Measurements from ENCODE around the gene TSKU. TPM values are rescaled to one million over a fixed set of nuclear protein-coding genes. Genes with fewer than 3 reads are reported as not detected.

The TSKU gene
- total RNA-seq, 4 donors from 2014 or later = 32.0 to 80.7 (median 63.4) TPM

DNA sequence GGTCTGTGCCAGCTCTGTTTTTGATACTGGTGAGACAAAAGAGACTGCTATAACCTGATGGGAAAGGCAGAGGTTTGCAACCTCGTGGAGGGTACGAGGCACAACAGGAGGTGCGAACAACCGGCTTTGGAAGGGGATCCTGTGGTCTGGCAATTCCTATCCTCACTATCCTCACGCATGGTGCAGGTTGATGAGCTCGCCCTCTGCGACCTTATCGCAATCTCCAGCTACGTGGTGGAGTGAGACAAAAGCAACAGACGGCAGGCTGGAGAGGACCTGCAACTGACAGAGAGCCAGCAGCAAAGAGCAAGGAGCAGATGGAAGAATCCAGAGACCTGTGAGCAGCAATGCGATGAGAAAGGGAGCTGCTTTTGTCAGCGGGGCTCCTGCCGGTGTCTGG is 47.3 kb upstream of the TSKU start:
- intact Hi-C loops (cut with DNase I; ENCODE audit: low total_unique reads) = loop anchor here (2.0 to 10.0 kb wide), 2 partner anchors 63 to 179 kb away; no protein-coding TSS in a partner anchor
- H3K36me3 ChIP-seq = no peaks in the 10 kb centered on the region
- no peak overlapping the region for H3K4me3 ChIP-seq
- in situ Hi-C loops (cut with MboI; ENCODE audit: low pct_ligation_motif_present in 1 of 4, low pct_unique_long_range_greater_than_20kb in 1 of 4, low sequenced_read_pairs in 3 of 4) = loop anchor here in 3 of 4 donors (5.0 to 25.0 kb wide), 4 partner anchors 61 to 301 kb away; partner anchors contain the start of gene B3GNT6 (in 1 of the 3)
- no peaks in the 10 kb centered on the region for H3K9me3 ChIP-seq
- WGBS, 2 donors (ENCODE audit: low coverage in 1 of 2) = 93% methylated on average over 7 to 13 of the region's 13 CpGs
- H3K27ac ChIP-seq = no peak overlapping the region
- no peak for DNase-seq
- no peaks in the 10 kb centered on the region for H3K27me3 ChIP-seq
- H3K4me1 ChIP-seq = peaks cover 0 to 3% (median 0%) of the 10 kb centered on the region in 4 donors
- TF ChIP-seq POLR2AphosphoS5 (IDR thresholded peaks at IDR 0.05) = no peak
- TF ChIP-seq, protein P1, sequence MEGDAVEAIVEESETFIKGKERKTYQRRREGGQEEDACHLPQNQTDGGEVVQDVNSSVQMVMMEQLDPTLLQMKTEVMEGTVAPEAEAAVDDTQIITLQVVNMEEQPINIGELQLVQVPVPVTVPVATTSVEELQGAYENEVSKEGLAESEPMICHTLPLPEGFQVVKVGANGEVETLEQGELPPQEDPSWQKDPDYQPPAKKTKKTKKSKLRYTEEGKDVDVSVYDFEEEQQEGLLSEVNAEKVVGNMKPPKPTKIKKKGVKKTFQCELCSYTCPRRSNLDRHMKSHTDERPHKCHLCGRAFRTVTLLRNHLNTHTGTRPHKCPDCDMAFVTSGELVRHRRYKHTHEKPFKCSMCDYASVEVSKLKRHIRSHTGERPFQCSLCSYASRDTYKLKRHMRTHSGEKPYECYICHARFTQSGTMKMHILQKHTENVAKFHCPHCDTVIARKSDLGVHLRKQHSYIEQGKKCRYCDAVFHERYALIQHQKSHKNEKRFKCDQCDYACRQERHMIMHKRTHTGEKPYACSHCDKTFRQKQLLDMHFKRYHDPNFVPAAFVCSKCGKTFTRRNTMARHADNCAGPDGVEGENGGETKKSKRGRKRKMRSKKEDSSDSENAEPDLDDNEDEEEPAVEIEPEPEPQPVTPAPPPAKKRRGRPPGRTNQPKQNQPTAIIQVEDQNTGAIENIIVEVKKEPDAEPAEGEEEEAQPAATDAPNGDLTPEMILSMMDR (IDR thresholded peaks at IDR 0.05) = no peak
- TF ChIP-seq POLR2A (IDR thresholded peaks at IDR 0.05) = no peak
- no peak for TF ChIP-seq EP300 (IDR thresholded peaks at IDR 0.05; ENCODE audit: low read depth)

DNA sequence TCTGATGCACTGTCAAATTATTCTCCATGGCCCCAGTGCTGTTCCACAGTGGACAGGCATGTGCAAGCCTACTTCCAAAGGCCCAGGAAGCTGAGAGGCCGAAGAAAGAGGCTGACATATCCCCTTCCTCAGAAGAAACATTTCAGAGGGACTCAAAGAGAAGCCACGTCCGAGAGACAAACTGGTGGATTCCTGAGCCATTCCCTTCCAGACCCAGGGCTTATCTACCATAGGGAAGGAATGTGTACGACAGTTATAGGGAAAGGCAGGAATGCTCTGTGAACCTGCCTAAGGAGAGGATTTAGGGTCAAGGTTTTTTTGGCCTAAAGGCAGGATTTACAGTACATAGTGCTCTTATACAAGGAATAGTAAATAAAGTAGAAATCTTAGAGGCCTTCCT is 46.9 kb upstream of the TSKU start:
- Histone ChIP-seq H3K4me3 (no peak overlapping the region), H3K36me3 (no peaks in the 10 kb centered on the region), H3K27me3 (no peaks in the 10 kb centered on the region), H3K27ac (no peak overlapping the region), H3K9me3 (no peaks in the 10 kb centered on the region), H3K4me1 (peaks cover 0 to 3% (median 0%) of the 10 kb centered on the region in 4 donors)
- DNase-seq = no peak
- in situ Hi-C loops (cut with MboI; ENCODE audit: low pct_ligation_motif_present in 1 of 4, low pct_unique_long_range_greater_than_20kb in 1 of 4, low sequenced_read_pairs in 3 of 4) (loop anchor here in 3 of 4 donors (5.0 to 25.0 kb wide), 4 partner anchors 61 to 301 kb away; partner anchors contain the start of gene B3GNT6 (in 1 of the 3)), intact Hi-C loops (cut with DNase I; ENCODE audit: low total_unique reads) (loop anchor here (10.0 kb wide), 1 partner anchor 179 kb away; no protein-coding TSS in a partner anchor)
- no peak for TF ChIP-seq EP300 (IDR thresholded peaks at IDR 0.05; ENCODE audit: low read depth)
- TF ChIP-seq POLR2AphosphoS5 (IDR thresholded peaks at IDR 0.05) = no peak
- TF ChIP-seq POLR2A (IDR thresholded peaks at IDR 0.05) = no peak
- TF ChIP-seq, protein P1 (IDR thresholded peaks at IDR 0.05) = no peak
- WGBS, 2 donors (ENCODE audit: low coverage in 1 of 2) = 95% methylated on average over 4 of the region's 4 CpGs; no CpG with 5 or more reads in 1 of the 2 donors

DNA sequence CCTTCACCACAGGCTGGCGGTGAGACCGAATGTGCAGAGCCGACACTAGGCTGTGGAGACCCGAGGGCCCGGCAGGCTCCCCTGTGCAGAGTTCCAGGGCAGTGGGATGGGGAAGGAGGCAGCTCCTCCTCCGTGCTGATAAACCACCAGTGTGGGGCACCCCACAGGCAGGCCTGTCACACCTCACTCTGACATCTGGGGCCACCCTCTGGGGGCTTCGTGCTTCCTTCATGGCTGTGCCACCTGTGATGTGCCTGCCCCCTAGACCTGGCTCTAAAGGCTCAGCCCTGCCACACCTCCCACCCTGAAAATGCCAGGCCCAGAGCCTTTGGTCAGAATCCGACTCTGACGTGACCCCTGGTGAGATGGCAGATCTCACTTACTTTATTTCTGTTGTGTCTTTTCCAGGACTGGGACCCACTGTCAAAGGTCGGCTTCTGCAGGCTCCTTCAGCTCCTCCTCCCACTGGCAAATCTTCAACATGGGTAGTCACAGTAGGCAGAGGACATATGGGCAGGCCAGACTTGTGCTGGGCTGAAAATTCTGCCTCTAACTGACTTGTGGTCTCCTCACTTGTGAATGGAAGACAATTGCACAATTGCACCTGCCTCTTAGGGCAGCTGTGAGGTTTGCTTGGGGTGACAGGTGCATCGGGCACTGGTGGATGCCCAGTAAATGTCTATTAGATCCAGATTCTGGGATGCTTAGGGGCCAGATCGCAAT is 46.2 kb upstream of the TSKU start:
- H3K9me3 ChIP-seq = no peaks in the 10 kb centered on the region
- peaks cover 0 to 3% (median 0%) of the 10 kb centered on the region in 4 donors for H3K4me1 ChIP-seq
- no peak for TF ChIP-seq POLR2AphosphoS5 (IDR thresholded peaks at IDR 0.05)
- TF ChIP-seq, protein P1 (IDR thresholded peaks at IDR 0.05) = no peak
- no peak for TF ChIP-seq EP300 (IDR thresholded peaks at IDR 0.05; ENCODE audit: low read depth)
- no peak for TF ChIP-seq POLR2A (IDR thresholded peaks at IDR 0.05)
- DNase-seq = no peak
- H3K27me3 ChIP-seq = no peaks in the 10 kb centered on the region
- no peak overlapping the region for H3K27ac ChIP-seq
- intact Hi-C loops (cut with DNase I; ENCODE audit: low total_unique reads) = loop anchor here (10.0 kb wide), 1 partner anchor 178 kb away; no protein-coding TSS in a partner anchor
- no peak overlapping the region for H3K4me3 ChIP-seq
- WGBS, 2 donors (ENCODE audit: low coverage in 1 of 2) = 93% methylated on average over 12 of the region's 12 CpGs; no CpG with 5 or more reads in 1 of the 2 donors
- H3K36me3 ChIP-seq = no peaks in the 10 kb centered on the region
- in situ Hi-C loops (cut with MboI; ENCODE audit: low pct_ligation_motif_present in 1 of 4, low pct_unique_long_range_greater_than_20kb in 1 of 4, low sequenced_read_pairs in 3 of 4) = loop anchor here in 3 of 4 donors (5.0 to 25.0 kb wide), 4 partner anchors 60 to 300 kb away; partner anchors contain the start of gene B3GNT6 (in 1 of the 3)

GRCh38 chr11:76738618-76739240 is 44.4 kb upstream of the TSKU start:
- H3K27me3 ChIP-seq = no peaks in the 10 kb centered on the region
- H3K4me1 ChIP-seq = peaks cover 0 to 3% (median 0%) of the 10 kb centered on the region in 4 donors
- no peak overlapping the region for H3K27ac ChIP-seq
- WGBS, 2 donors (ENCODE audit: low coverage in 1 of 2) = 73% methylated on average over 7 to 8 of the region's 8 CpGs
- H3K36me3 ChIP-seq = no peaks in the 10 kb centered on the region
- no peak overlapping the region for H3K4me3 ChIP-seq
- intact Hi-C loops (cut with DNase I; ENCODE audit: low total_unique reads) (loop anchor here (10.0 kb wide), 1 partner anchor 176 kb away; no protein-coding TSS in a partner anchor), in situ Hi-C loops (cut with MboI; ENCODE audit: low pct_ligation_motif_present in 1 of 4, low pct_unique_long_range_greater_than_20kb in 1 of 4, low sequenced_read_pairs in 3 of 4) (loop anchor here in 3 of 4 donors (5.0 to 25.0 kb wide), 4 partner anchors 59 to 299 kb away; partner anchors contain the start of gene B3GNT6 (in 1 of the 3))
- no peaks in the 10 kb centered on the region for H3K9me3 ChIP-seq
- DNase-seq = no peak
- TF ChIP-seq POLR2AphosphoS5 (IDR thresholded peaks at IDR 0.05) (no peak), POLR2A (IDR thresholded peaks at IDR 0.05) (no peak), EP300 (IDR thresholded peaks at IDR 0.05; ENCODE audit: low read depth) (no peak)
- TF ChIP-seq, protein P1 (IDR thresholded peaks at IDR 0.05) = no peak

Measured in transverse colon (tissue), 4 donors.